ENCODE results near the gene DNLZ.
A peak's percentile ranks its signal among the peaks of the same experiment; 100 is the strongest.
"Not testable (repeated sequence)": the region's sequence is repeated elsewhere in the genome, so short reads cannot be mapped to it uniquely, and the experiment has no call there.

Gene DNLZ

GRCh38 chr9:136358016-136358415 lies 5.5 kb downstream of the DNLZ start:
- DNase-seq, result no peak

GRCh38 chr9:136357202-136357725 lies 6.3 kb downstream of the DNLZ start:
- no peak for DNase-seq

- DNase-seq, result no peak
These were observed 7.7 kb downstream of the DNLZ start for GRCh38 chr9:136355616-136356557.

- DNase-seq, result peak; percentile 32
These were observed 8.9 kb downstream of the DNLZ start for GRCh38 chr9:136354592-136355085.

GRCh38 chr9:136353757-136354488 lies 9.6 kb downstream of the DNLZ start:
- no peak for DNase-seq

- no peak for DNase-seq
These were observed 10.5 kb downstream of the DNLZ start for GRCh38 chr9:136353088-136353487.

- peak; percentile 67 for DNase-seq
These were observed 10.9 kb downstream of the DNLZ start for GRCh38 chr9:136352682-136353081.

- DNase-seq, result not testable (repeated sequence)
These were observed 11.7 kb downstream of the DNLZ start for GRCh38 chr9:136351868-136352267.

GRCh38 chr9:136351252-136351800 lies 12.2 kb downstream of the DNLZ start:
- DNase-seq, result no peak

GRCh38 chr9:136349546-136349945 lies 14.0 kb downstream of the DNLZ start:
- DNase-seq, result no peak

GRCh38 chr9:136348691-136349090 lies 14.9 kb downstream of the DNLZ start:
- peak; percentile 47 for DNase-seq

- no peak for DNase-seq
These were observed 15.9 kb downstream of the DNLZ start for GRCh38 chr9:136347472-136348256.

GRCh38 chr9:136346927-136347465 lies 16.5 kb downstream of the DNLZ start:
- no peak for DNase-seq

GRCh38 chr9:136346157-136346481 lies 17.4 kb downstream of the DNLZ start:
- no peak for DNase-seq

GRCh38 chr9:136345281-136346156 lies 18.0 kb downstream of the DNLZ start:
- no peak for DNase-seq

GRCh38 chr9:136344544-136345280 lies 18.8 kb downstream of the DNLZ start:
- DNase-seq, result no peak

- DNase-seq, result no peak
These were observed 19.7 kb downstream of the DNLZ start for GRCh38 chr9:136343884-136344269.

- DNase-seq, result no peak
These were observed 20.2 kb downstream of the DNLZ start for GRCh38 chr9:136343121-136343883.
